ENCODE results near the gene LINS1.

DNA sequence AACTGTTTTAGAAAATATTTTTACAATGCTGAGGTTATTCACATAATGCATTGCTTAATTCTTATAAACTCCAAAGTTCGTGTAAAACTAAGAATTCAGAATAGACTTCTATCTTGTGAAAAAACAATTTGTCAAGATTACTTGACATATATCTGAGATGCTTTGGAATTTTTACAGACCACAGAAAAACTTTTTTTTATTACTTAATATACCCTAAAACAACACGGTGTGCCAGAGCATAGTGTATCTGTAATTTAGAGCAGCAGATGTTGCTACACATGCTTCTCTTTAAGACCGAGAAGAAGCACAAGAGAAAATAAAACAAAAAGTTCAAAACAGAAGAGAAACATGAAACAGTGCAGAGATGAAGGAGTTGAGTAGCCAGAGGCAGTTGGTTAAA is 26.8 kb upstream of the LINS1 start:
- no peak for TF ChIP-seq GATA3 (IDR thresholded peaks at IDR 0.05; ENCODE audit: low read depth, low read length)
- no peak for TF ChIP-seq GATA2 (IDR thresholded peaks at IDR 0.05; ENCODE audit: low read depth, low read length)
